ENCODE measurements around the gene GLI1.

DNA sequence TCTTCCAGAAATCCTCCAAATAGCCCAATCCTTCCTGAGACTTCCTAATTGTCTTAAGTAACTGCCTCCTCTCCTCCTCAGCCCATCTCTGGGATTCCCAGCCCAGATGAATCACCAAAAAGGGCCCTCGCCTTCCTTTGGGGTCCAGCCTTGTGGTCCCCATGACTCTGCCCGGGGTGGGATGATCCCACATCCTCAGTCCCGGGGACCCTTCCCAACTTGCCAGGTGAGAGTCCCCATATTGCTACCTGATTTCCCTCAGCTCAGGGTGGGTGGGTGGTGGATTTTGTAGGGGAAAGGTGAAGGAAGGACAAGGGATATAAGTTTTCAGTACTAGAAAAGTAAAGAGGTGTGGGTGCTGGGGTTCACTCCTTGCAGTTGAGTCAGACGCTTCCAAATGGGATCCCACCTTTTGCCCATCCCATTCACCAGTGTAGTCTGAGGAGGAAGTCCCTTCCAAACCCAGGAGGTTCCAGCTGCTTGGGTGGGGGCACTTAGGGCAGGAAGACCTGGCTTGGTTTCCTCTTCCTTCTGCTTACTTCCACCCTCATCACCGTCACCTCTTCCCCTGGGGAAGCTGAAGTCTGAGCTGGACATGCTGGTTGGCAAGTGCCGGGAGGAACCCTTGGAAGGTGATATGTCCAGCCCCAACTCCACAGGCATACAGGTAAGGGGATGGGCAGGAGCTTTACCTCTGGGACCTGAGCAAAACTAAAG is 5.6 kb downstream of the GLI1 start:
- TF ChIP-seq, protein P1, sequence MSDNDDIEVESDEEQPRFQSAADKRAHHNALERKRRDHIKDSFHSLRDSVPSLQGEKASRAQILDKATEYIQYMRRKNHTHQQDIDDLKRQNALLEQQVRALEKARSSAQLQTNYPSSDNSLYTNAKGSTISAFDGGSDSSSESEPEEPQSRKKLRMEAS (IDR thresholded peaks at IDR 0.05), result no peak
- TF ChIP-seq KDM1A (IDR thresholded peaks at IDR 0.05; ENCODE audit: low read depth) (no peak), POLR2A (IDR thresholded peaks at IDR 0.05; ENCODE audit: low read length) (no peak)
